Prostate gland (tissue), 2 donors: Measurements from ENCODE around the gene GNAS-AS1.

Experiments
- POLR2A ChIP-seq: fragments of 450-650 bp; IDR thresholded peaks from one replicate; pipeline ENCODE4 v1.6.1; 2016; ENCODE audit warnings: antibody characterized with exemption, mild to moderate bottlenecking
- POLR2AphosphoS5 ChIP-seq: sonication (generic); formaldehyde crosslinking; IDR thresholded peaks from one replicate; pipeline ENCODE4 v1.6.1; 2017; ENCODE audit warnings: antibody characterized with exemption
- TF ChIP-seq, protein P1 (sequence below), 4 experiments: fragments of 200-600 bp in 2 of 4; fragments of 450-650 bp in 2 of 4; sonication (generic) in 2 of 4; IDR thresholded peaks; 1 replicate in 3 of 4; 2 replicates in 1 of 4; pipeline ENCODE4 v1.5.1; 2016 to 2019; ENCODE audit warnings: antibody characterized with exemption in 4 of 4, mild to moderate bottlenecking in 2 of 4, moderate library complexity in 2 of 4

DNA sequence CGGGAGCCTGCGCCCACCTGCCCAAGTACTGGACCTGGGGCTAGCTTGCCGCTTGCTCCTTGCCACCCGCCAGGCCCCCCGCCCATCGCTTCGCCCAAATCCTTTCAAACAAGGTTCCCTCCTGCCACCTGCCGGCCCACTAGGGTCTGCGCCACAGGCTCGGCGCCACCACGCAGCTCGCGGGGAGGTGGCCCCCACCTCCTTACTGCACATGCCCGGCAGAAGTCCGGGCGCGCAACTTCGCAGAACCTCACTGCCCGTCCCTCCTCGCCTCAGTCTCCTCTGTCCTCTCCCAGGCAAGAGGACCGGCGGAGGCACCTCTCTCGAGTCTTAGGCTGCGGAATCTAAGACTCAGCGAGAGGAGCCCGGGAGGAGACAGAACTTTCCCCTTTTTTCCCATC, 11.2 kb downstream of the GNAS-AS1 start:
- TF ChIP-seq, protein P1, sequence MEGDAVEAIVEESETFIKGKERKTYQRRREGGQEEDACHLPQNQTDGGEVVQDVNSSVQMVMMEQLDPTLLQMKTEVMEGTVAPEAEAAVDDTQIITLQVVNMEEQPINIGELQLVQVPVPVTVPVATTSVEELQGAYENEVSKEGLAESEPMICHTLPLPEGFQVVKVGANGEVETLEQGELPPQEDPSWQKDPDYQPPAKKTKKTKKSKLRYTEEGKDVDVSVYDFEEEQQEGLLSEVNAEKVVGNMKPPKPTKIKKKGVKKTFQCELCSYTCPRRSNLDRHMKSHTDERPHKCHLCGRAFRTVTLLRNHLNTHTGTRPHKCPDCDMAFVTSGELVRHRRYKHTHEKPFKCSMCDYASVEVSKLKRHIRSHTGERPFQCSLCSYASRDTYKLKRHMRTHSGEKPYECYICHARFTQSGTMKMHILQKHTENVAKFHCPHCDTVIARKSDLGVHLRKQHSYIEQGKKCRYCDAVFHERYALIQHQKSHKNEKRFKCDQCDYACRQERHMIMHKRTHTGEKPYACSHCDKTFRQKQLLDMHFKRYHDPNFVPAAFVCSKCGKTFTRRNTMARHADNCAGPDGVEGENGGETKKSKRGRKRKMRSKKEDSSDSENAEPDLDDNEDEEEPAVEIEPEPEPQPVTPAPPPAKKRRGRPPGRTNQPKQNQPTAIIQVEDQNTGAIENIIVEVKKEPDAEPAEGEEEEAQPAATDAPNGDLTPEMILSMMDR (IDR thresholded peaks at IDR 0.05) = peak in 2 of 4 experiments; percentile 36 to 53
- TF ChIP-seq POLR2AphosphoS5 = no peak
- TF ChIP-seq POLR2A = no peak
